PC-3 (cell line): Measurements from ENCODE around the gene CYP26C1. TPM values are rescaled to one million over a fixed set of nuclear protein-coding genes. Genes with fewer than 3 reads are reported as not detected.
"Not testable (repeated sequence)": the region's sequence is repeated elsewhere in the genome, so short reads cannot be mapped to it uniquely, and the experiment has no call there.

Experiments
- ATAC-seq: fragments of 200-7000 bp; cut with Tn5 transposase; 2 replicates; pipeline ENCODE4 v1.9.1; 2020; ENCODE audit warnings: mild to moderate bottlenecking, moderate library complexity
- BruUV-seq: library from RNA; stranded (reverse); fragments of 400-500 nt; replicated peaks from 2 replicates; lab custom pipeline; 2021; lab: Mats Ljungman, UMichigan
- CTCF ChIA-PET: fragments of 300-600 bp; sonication (Branson Sonifier 250); formaldehyde crosslinking; loops from one replicate; lab custom pipeline; 2022; ENCODE audit warnings: antibody characterized with exemption; lab: Charles Lee
- POLR2A ChIA-PET: fragments of 300-600 bp; sonication (Branson Sonifier 250); formaldehyde crosslinking; loops from one replicate; lab custom pipeline; 2022; ENCODE audit warnings: antibody characterized with exemption; ENCODE audit not compliant: unreplicated experiment; lab: Charles Lee
- DNase-seq: peaks from one replicate; pipeline ENCODE4 v3.0.0-alpha.2; 2015
- H2AFZ ChIP-seq: fragments of 300-600 bp; sonication (generic); 2 replicates; pipeline ENCODE4 v1.6.0; 2016; ENCODE audit warnings: antibody characterized with exemption, low read length
- H3F3A ChIP-seq: fragments of 300-600 bp; sonication (generic); one replicate; pipeline ENCODE4 v1.6.0; 2017; ENCODE audit warnings: antibody characterized with exemption, low read length, control low read depth, mild to moderate bottlenecking; ENCODE audit not compliant: unreplicated experiment
- H3K27ac ChIP-seq: fragments of 300-600 bp; sonication (generic); 2 replicates; pipeline ENCODE4 v1.5.1; 2016; ENCODE audit warnings: mild to moderate bottlenecking, low read length
- H3K27me3 ChIP-seq: fragments of 300-600 bp; sonication (generic); 2 replicates; pipeline ENCODE4 v1.6.1; 2016; ENCODE audit warnings: low read length, mixed read lengths
- H3K36me3 ChIP-seq: fragments of 300-600 bp; sonication (generic); 2 replicates; pipeline ENCODE4 v1.6.1; 2016; ENCODE audit warnings: low read depth, mixed run types, low read length, mixed read lengths
- H3K4me1 ChIP-seq: fragments of 300-600 bp; sonication (generic); 2 replicates; pipeline ENCODE4 v1.5.1; 2016; ENCODE audit warnings: low read length; ENCODE audit not compliant: insufficient read depth
- H3K4me2 ChIP-seq: fragments of 300-600 bp; sonication (generic); 2 replicates; pipeline ENCODE4 v1.6.0; 2016; ENCODE audit warnings: low read length
- H3K4me3 ChIP-seq: fragments of 300-600 bp; sonication (generic); 2 replicates; pipeline ENCODE4 v1.5.1; 2016; ENCODE audit warnings: mild to moderate bottlenecking, low read length, mixed read lengths
- H3K79me2 ChIP-seq: fragments of 300-600 bp; sonication (generic); 2 replicates; pipeline ENCODE4 v1.6.1; 2017; ENCODE audit warnings: low read length, mixed read lengths
- H3K9ac ChIP-seq: fragments of 300-600 bp; sonication (generic); 2 replicates; pipeline ENCODE4 v1.6.0; 2016; ENCODE audit warnings: mild to moderate bottlenecking, low read length
- H3K9me2 ChIP-seq: fragments of 300-600 bp; sonication (generic); replicated peaks from 2 replicates; pipeline ENCODE4 v1.6.1; 2016; ENCODE audit warnings: mixed run types, low read length, mixed read lengths
- H3K9me3 ChIP-seq: fragments of 300-600 bp; sonication (generic); 2 replicates; pipeline ENCODE4 v1.6.1; 2016; ENCODE audit warnings: low read length, mixed read lengths
- H4K20me1 ChIP-seq: fragments of 300-600 bp; sonication (generic); 2 replicates; pipeline ENCODE4 v1.6.1; 2016; ENCODE audit warnings: low read length, mixed read lengths
- CTCF ChIP-seq: fragments of 300-600 bp; sonication (generic); conservative IDR thresholded peaks from 2 replicates; pipeline ENCODE4 v1.5.1; 2017; ENCODE audit warnings: antibody characterized with exemption, low read depth, mild to moderate bottlenecking, low read length
- EZH2 ChIP-seq: fragments of 300-600 bp; sonication (generic); IDR thresholded peaks from one replicate; pipeline ENCODE4 v1.6.1; 2017; ENCODE audit warnings: antibody characterized with exemption, mild to moderate bottlenecking, low read length; ENCODE audit not compliant: unreplicated experiment
- EZH2phosphoT487 ChIP-seq: fragments of 300-600 bp; sonication (generic); IDR thresholded peaks from 2 replicates; pipeline ENCODE4 v1.6.1; 2018; ENCODE audit warnings: mild to moderate bottlenecking, antibody characterized with exemption, low read length, borderline replicate concordance
- intact Hi-C: fragments of 100-400 bp; cut with micrococcal nuclease; formaldehyde crosslinking; loops from 2 replicates; pipeline ENCODE4 v1.9.0; 2023
- total RNA-seq: library from RNA; depleted of rRNA; stranded (reverse); fragments of >200 nt; gene quantifications from 2 replicates; pipeline ENCODE4 v1.2.3, GENCODE V29; 2014

Gene CYP26C1
- total RNA-seq, 1 experiment from 2014 or later: not detected

GRCh38 chr10:93098816-93099215 is 38.2 kb downstream of the CYP26C1 start:
- Histone ChIP-seq H3K9me2 (no peaks in the 10 kb centered on the region), H3F3A (no peaks in the 10 kb centered on the region), H3K9me3 (no peaks in the 10 kb centered on the region), H3K4me3 (no peak overlapping the region), H3K36me3 (no peaks in the 10 kb centered on the region), H4K20me1 (no peaks in the 10 kb centered on the region), H2AFZ (no peak overlapping the region), H3K4me1 (peaks cover 8% of the 10 kb centered on the region; the same call in 1 of the 2 replicates), H3K9ac (no peak overlapping the region), H3K27ac (no peak overlapping the region), H3K4me2 (no peak overlapping the region), H3K79me2 (no peaks in the 10 kb centered on the region), H3K27me3 (no peaks in the 10 kb centered on the region)
- no peak for DNase-seq
- BruUV-seq: no TSS peak
- ChIA-PET POLR2A (no interaction called here), CTCF (no interaction called here)
- no peak for TF ChIP-seq EZH2
- no peak for TF ChIP-seq EZH2phosphoT487
- no peak for TF ChIP-seq CTCF
- intact Hi-C loops: no loop called here
- no peak for ATAC-seq

GRCh38 chr10:93099670-93100069 is 39.1 kb downstream of the CYP26C1 start:
- H3K4me3 ChIP-seq: no peak overlapping the region
- H3K9me2 ChIP-seq: no peaks in the 10 kb centered on the region
- H4K20me1 ChIP-seq: no peaks in the 10 kb centered on the region
- H2AFZ ChIP-seq: no peak overlapping the region
- no peaks in the 10 kb centered on the region for H3K36me3 ChIP-seq
- intact Hi-C loops: no loop called here
- ChIA-PET CTCF (no interaction called here), POLR2A (no interaction called here)
- H3F3A ChIP-seq: no peaks in the 10 kb centered on the region
- no peak for TF ChIP-seq EZH2phosphoT487
- TF ChIP-seq CTCF: no peak
- TF ChIP-seq EZH2: no peak
- no peak overlapping the region for H3K9ac ChIP-seq
- no TSS peak for BruUV-seq
- H3K27me3 ChIP-seq: no peaks in the 10 kb centered on the region
- no peaks in the 10 kb centered on the region for H3K79me2 ChIP-seq
- peaks cover 8% of the 10 kb centered on the region; the same call in 1 of the 2 replicates for H3K4me1 ChIP-seq
- no peaks in the 10 kb centered on the region for H3K9me3 ChIP-seq
- no peak overlapping the region for H3K4me2 ChIP-seq
- DNase-seq (peak; percentile 35), ATAC-seq (no peak)
- H3K27ac ChIP-seq: no peak overlapping the region

- BruUV-seq: not testable (repeated sequence)
Observed at GRCh38 chr10:93101148-93101547, 40.5 kb downstream of the CYP26C1 start.

More at GRCh38 chr10:93101148-93101547, 40.5 kb downstream of the CYP26C1 start:
- H3K9ac ChIP-seq, H3K4me1 ChIP-seq, H3K36me3 ChIP-seq, POLR2A ChIA-PET, DNase-seq, H3K4me3 ChIP-seq, CTCF ChIA-PET, H3F3A ChIP-seq, H4K20me1 ChIP-seq, ATAC-seq, H3K79me2 ChIP-seq, H3K9me3 ChIP-seq, H3K27me3 ChIP-seq, H3K27ac ChIP-seq, H3K9me2 ChIP-seq, H3K4me2 ChIP-seq, intact Hi-C loops, H2AFZ ChIP-seq: not testable (repeated sequence)
